Fibroblast of skin of left biceps (primary cell): ENCODE data around the gene CABP2.
A peak's percentile ranks its signal among the peaks of the same experiment; 100 is the strongest.
"Not testable (repeated sequence)": the region's sequence is repeated elsewhere in the genome, so short reads cannot be mapped to it uniquely, and the experiment has no call there.

Experiments
- DNase-seq, 2 experiments: peaks; one replicate each; pipeline ENCODE4 v3.0.0-alpha.2; 2013; ENCODE audit warnings: low read depth in 2 of 2

CABP2 gene

DNA sequence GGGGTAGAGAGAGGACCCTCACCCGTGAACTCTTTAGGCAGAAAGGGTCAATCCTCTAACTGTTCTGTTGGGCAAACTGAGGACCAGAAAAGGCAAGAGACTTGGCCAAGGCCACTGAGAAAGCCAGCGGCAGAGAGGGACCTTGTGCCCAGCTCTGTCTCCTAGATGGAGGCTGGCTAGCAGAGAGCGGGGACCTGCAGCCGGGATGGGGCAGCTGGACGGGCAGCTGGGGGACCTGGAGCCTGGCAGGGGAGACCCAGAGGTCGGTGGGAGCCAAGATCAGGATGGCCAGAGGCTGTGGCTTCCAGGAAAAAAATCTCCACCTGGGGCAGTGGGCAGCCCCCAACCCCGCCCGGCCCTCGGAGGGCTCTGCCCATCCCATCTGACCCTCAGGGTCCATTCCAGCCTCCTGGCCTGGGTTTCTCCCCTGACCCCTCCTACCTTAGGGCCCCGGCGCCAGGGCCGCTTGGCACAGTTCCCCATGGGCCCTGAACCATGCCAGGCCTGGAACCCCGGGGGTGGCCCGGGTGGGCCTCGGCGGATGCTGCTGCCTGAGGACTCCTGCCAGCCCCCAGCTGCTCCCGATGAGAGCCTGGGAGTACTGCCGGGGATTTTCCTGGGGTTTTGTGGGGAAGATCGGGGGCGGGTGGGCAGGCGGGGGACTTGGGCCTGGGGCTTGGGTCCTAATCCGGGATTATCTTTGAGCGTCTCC is at the start of gene CABP2:
TSS of gene CABP2 (minus strand) at position 603 of the 712 bp plus-strand sequence. CDS start at position 483, 120 bp downstream.
- no peak for DNase-seq

DNA sequence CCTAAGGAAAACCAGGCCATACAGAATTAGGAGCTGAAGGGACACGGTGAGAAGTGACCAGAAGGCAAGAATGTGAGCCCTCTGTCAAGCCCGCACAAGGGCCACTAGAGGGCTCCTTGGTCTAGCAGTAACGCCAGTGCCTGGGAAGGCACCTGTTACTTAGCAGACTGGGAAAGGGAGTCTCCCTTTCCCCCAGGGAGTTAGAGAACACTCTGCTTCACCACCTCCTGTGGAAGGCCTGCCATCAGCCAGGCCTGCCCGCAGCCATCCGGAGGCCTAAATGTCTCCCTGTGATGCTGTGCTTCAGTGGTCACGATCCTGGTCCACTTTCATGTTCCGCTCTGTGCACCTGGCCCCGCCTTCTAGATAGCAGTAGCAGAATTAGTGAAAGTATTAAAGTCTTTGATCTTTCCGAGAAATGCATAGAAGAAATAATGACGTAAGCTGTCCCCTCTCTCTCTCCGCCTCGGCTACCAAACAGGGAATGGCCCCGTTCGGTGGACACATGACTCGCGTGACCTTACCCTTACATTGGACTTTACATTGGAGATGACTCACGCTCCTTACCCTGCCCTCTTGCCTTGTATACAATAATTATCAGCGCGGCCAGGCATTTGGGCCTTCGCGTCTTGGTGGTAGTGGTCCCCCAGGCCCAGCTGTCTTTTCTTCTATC is 49.6 kb upstream of the CABP2 start:
- peak in 1 of 2 experiments; percentile 9 for DNase-seq

DNA sequence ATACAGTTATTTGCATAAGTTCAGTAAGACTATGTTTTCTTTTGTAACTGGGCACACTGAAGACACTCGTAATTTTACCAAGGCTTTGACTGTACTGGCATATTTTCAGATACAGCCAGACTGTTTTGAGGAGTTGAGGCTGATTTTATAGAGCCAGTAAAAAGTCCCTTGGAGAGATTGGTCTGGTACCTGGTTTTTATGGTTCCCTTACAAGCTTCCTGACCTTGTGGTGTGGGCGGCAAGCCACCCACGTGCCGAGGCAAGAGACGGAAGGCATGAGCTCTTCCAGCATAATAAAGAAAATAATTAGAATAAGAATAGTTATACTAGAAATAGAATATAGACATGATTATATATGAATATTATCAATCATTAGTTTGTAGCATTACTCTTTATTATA is 49.1 kb upstream of the CABP2 start:
- no peak for DNase-seq

DNA sequence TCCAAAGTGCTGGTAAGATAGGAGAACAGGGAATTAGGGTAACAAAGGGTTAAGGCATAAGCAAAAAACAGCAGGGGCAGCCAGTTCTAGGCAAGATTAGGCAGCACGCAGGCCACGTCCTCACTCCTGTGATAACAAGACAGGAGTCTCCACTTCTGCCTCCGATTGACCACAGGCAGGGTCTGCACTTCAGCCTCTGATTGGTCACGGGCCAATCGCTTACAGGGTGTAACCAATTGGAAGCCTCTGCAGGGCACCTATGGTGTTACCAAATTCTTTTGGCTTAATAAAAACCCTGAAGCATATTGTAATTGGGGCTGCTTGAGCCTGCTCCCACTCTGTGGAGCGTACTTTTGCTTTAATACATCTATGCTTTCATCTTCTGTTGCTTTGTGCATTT is 48.2 kb upstream of the CABP2 start:
- DNase-seq = no peak

DNA sequence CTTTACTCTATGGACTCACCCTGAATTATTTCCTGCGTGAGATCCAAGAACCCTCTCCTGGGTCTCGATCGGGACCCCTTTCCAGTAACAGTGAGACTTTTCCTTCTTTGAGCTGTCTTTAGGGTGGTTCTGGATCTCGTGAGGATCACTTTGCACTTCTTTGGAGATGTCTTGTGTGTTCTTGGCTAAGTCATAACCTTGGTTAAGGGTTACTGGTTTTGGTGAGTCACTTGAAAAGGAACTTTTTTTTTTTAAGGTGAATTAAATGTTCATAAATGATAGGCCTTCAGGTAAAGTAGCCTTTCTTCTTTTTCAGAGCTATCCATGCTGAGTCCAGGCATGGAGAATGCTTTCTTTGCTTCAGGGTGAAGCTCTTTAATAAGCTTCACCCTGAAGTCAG is 41.0 kb upstream of the CABP2 start:
- DNase-seq = no peak

DNA sequence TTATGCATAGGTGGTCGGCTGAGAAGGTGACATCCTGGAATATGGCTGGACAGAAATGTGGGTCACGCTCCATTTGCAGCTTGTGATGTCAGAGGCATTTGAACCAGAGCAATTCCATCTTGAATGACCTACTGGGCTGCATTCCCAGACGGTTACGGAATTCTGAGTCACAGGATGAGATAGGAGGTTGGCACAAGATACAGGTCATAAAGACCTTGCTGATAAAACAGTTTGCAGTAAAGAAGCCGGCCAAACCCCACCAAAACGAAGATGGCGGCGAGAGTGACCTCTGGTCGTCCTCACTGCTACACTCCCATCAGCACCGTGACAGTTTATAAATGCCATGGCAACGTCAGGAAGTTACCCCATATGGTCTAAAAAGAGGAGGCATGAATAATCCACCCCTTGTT is 40.5 kb upstream of the CABP2 start:
- DNase-seq = peak; percentile 59 to 65

DNA sequence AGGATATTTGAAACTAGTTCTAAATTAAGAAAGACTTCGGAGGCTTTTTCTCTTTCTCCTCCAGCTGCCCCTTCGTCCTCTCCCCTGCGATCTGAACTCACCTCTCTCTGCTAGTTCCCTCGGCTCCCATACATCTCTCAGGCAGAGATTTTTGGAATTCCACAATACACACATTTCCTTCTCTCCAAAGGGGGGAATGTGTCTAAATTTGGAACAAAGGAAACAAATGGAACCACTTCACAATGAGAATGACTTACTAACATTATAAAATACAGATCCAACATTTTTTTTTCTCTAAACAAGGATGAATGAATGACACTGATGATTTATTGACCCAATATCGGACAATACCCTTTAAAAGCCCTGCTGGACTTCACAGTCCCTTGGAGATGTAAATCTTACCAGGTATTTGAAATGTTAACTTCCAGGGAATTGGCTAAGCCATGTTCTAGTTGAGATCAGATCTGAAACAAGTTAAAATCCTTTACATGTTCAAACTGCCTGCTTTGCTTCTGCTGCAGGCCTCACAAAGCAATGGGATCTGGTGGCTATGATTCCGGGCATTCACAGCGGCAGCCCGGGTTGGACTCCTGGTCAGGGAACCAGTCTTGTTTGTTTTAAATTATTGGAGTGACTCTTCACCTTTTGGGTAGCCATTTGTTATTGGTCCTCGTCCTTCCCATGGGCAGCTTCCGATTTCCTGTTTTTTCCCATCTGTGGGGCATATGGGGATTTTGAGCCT is 39.9 kb upstream of the CABP2 start:
- DNase-seq = peak in 1 of 2 experiments; percentile 12

DNA sequence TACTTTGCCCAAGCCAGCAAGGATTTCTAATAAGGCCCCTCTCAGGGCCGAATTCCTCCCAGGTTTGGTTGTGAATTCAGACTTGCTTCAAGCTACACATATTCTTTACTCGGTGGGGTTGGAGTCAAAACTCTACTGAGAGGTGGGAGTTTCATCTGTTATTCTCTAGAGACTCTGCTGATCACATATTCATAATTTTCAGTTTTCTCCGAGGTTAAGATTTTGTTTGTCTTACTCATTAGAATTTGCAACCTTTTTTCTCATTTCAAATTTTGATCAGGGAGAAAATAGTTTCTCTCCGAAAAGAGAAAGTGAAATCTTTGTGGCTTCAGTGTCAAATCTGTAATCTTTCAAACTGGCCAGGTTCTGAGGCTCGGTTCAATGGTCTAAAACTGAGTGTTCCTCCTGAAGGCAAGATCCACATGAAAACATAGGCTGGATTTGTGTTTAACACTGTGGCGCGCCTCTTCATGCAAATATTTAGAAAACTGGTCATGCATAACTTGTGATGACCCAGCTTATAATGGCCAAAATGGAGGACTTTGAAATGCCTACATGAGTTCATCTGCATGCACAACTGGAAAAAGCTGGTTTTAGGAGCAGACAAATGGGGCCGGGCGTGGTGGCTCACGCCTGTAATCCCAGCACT is 38.8 kb upstream of the CABP2 start:
- no peak for DNase-seq

DNA sequence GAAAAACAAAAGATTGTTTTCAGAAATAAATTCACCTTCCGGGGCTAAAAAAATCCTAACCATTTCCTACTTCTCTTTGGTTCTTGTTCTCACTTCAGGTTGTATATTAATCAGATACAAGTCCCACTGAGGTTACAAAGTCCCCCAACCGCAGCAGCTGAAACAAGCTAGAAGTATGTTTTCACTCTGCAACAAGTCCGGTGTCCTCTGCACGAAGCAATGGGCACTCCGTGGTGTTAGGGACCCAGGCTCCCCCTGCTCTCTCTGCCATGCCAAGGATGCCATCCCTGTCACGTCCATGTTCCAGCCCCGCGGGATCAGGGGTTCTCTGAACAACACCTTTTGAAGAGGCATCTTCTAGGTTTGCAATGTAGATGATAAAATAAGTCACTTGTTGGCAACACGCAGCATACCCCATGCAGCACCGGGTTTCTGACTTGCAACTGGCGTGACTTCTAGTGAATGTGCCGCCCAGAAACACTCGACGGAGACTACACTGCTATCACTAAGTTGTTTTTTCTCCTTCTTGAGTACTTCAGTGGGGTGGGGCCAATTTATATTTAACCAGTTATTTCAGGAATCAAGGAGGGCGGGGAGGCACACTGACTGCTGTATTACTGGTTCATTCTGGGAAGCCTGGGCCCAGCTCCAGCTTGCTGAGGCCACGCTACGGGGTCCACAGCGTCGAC is 35.0 kb upstream of the CABP2 start:
- DNase-seq = no peak

DNA sequence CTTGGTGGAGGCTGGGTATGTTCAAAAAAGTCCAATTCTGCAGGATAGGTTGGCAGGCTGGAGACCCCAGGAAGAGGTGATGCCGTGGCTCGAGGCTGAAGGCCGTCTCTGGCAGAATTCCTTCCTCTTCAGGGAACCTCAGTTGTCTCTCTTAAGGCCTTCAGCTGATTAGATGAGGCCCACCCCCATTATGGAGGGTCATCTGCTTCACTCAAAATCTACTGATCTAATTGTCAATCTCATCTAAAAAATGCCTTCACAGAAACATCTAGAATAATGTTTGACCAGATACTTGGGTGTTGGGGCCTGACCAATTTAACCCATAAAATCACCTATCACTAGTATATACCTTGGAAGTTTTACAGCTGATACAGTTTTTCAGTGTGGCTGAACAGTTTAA is 33.0 kb upstream of the CABP2 start:
- no peak for DNase-seq

DNA sequence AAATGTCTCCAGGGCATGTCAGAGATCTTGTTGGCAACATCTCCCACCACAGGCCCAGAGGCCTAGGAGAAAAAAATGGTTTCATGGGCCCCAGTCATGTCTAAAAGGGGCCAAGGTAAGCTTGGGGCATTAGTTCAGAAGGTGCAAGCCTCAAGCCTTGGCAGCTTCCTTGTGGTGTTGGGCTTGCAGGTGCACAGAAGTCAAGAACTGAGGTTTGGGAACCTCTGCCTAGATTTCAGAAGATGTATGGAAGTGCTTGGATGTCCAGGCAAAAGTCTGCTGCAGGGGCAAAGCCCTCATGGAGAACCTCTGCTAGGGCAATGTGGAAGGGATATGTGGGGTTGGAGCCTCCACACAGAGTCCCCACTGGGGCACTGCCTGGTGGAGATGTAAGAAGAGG is 28.5 kb upstream of the CABP2 start:
- DNase-seq = not testable (repeated sequence)

DNA sequence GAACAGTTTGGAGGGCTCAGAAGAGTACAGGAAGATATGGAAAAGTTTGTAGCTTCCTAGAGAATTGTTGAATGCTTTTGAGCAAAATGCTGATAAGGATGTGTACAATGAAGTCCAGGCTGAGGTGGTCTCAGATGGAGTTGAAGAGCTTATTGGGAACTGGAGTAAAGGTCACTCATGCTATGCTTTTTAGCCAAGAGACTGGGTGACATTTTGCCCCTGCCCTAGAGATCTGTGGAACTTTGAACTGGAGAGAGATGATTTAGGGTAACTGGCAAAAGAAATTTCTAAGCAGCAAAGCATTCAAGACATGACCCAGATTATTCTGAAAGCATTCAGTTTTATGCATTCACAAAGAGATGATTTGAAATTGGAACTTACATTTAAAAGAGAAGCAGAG is 27.9 kb upstream of the CABP2 start:
- DNase-seq = no peak

DNA sequence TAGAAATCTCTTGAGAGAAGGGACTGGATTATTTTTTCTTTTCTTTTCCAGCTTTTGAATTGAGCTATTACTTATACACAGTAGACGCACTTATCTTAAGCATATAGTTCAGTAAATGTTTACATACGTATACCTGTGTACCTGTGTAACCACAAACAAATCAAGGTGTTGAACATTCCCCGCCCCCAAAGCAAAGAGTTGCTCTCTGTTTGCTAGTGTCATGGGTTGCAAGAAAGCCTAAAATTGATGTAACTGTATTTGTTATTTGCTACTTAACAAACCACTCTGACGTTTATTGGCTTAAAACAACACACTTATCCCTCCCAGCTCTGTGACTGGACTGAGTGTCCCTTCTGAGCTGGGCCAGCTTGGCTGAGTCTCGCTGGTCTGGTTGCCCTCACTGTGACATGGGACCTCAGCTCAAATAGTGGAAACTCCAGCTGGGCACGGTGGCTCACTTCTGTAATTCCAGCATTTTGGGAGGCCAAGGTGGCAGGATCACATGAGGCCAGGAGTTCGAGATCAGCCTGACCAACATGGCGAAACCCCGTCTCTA is 25.4 kb upstream of the CABP2 start:
- no peak for DNase-seq

DNA sequence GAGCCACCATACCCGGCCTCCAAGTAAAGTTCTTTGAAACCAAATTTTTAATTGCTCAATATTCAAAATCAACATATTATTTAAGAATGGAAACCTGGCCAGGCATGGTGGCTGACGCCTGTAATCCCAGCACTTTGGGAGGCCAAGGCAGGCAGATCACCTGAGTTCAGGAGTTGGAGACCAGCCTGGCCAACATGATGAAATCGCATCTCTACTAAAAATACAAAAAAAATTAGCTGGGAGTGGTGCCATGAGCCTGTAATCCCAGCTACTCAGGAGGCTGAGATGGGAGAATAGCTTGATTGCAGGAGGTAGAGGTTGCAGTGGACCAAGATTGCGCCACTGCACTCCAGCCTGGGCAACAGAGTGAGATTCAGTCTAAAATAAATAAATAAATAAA is 24.9 kb upstream of the CABP2 start:
- not testable (repeated sequence) for DNase-seq

DNA sequence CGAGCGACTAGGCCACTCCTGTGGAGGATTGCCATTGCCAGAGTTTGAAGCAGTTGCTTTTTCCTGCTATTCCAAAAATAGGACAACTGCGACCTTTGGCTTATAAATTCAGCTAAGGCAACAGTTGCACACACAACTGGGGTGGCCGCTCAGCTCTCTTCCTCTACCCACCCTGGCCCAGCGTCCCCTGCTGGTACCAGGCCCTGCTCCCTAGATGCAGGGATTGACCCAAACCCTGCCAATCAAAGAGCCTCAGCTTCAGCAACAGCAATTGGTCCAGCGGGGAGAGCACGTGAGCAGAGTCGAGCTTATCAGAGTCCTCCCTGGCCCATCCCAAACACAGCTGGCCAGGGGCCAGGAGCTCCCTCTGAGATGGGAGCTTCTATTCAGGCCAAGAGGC is 22.0 kb upstream of the CABP2 start:
- no peak for DNase-seq

DNA sequence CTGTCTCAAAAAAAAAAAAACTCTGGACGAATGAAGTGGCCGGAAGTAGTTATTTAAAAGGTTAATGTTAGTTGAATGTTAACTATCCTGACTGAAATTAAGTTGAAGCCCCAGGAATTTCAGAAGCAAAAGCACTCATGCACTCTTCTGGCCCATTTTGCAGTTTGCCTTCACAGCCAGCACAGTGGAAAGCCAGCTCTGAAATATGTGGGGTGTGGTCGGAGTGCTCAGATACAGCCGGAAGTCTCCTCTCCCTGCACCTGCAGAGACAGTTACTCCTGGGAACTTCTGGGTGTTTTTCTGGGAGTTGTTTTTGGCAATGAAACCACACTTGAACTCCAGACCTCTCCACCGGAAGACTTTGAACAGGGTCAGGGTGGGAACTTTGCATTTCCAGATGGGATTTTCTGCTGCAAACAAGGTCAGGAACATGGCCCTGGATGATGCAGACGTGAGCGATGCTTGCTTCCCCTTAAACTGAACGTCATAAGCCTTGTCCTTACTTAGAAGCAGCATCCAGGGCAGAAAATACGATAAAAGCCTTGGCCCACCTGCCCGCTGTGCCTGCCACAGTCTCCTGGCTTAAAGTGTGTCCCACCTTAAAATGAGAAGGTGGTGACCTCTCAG is 21.5 kb upstream of the CABP2 start:
- no peak for DNase-seq

DNA sequence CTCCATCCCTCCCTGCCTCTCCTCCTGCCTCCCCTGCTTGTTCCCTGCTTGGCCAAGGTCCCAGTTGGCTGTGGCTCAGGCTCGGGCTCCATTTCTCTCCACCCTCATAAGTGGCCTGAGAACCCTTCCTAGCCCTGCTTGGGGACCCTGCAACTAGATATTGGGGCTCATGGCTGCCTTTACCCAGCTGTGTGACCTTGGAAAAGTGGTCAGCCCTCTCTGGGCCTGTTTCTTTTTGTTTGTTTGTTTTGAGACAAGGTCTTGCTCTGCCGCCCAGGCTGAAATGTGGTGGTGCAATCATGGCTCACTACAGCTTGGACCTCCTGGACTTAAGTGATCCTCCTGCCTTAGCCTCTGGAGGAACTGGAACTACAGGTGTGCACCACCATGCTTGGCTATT is 20.3 kb upstream of the CABP2 start:
- DNase-seq = no peak

DNA sequence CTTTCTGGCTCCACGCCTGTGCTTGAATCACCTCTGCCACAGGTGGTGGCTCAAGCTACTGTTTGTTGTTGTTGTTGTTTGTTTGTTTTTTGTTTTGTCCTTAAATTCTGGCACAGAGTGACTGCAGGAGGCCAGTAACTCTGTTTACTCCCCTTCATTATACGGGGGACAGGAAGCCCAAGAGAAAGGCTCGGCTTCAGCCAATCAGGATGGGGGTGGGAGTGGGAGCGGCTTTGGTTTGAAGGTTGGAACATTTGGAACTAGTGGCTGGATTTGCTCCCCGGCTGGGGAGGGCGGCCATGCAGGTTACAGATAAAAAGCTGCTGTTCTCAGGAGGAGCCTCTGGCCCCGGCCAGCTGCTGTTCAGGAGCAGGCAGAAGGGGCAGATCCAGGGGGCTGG is 19.7 kb upstream of the CABP2 start:
- DNase-seq = no peak

DNA sequence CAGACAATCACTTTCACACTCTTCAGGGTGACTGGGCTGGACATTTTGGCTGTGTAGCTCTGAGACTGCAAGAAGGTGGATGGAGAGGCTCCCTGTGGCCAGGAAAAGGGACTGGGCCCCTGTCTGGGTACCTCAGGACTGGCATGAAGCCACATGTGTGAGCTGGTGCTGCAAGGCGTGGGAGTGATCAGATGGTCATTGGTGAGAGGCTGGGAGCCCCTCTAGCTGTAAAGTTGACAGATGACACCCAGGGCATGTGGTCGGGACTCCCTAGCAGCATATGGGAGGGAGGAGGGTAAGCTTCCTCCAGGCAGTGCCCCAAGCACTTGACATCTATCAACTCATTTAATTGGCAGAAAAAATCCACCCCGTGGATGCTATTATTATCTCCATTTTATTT is 18.9 kb upstream of the CABP2 start:
- DNase-seq = no peak

DNA sequence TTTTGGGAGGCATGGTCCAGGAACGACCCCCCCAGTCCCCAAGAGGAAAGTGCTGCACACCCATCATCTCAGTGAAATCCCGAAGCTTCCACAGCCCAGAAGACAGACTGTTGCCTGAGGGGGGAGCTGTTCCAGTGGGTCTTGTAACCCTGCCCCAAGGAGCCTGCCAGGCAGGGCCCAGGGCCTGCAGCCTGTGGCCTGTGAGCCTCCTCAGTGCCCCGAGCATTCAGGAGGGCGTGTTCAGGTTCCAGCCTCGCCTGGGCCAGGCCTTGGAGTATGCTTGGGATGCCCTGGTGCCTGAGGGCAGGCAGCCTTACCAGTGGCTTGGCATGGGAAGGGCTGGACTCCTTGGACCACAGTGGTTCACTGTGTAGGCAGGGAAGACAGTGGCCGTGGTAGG is 18.0 kb upstream of the CABP2 start:
- no peak for DNase-seq

DNA sequence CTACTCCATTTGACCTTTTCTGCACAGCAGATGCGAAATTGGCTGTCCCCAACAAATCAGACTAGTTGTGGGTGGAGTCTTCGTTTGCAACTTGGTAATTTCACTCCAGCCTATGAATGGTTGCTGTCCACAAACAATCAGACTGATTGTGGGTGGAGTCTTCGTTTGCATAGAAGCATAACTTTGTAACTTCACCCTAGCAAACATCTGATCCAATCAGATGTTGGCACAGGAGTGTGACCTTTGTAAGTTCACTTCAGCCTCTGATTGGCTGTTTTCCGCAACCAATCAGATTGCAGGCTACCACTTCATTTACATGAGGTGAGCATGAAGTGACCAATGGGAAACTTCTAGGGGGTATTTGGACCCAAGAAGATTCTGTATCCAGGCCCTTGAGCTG is 16.3 kb upstream of the CABP2 start:
- no peak for DNase-seq
